NCI-H1092 (cell line): Measurements from ENCODE around the gene MRPL16.
"Not testable (repeated sequence)": the region's sequence is repeated elsewhere in the genome, so short reads cannot be mapped to it uniquely, and the experiment has no call there.

Experiments used
- DNase-seq: peaks from one replicate; lab custom pipeline; 2025; lab: John Stamatoyannopoulos, UW

The MRPL16 gene

DNA sequence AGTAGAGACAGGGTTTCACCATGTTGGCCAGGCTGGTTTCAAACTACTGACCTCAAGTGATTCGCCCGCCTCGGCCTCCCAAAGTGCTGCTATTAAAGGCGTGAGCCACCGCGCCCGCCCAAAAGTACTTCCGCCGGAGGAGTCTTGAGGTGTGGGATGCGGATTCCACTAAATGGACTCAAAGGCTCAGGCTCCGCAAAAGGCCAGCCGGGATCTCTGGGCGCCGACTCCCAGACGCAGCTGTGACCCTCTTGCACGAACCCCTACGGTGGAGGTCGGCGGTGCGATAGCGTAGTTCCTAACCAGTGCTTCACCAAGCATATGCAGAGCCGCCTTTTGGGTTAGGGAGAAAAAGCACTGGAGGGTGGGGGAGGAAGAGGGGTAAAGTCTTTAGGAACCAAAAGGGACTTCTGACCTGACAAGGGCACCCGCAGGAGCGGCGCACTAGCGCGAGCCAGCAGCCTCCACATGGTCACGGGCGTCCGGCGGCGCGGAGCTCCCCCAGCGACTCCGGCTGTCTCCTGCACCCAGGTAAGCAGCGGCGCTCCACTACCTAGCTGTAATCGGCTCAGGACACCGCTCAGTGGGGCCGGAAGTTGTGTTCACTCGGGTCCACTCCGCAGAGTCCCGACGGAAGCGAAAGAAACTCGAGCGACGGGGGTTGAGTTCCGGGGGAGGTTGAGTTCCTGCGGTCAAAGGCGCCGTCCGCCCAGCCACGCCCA lies at the start of gene MRPL16:
Gene MRPL16 (minus strand): TSS at position 590 of the 722 bp plus-strand sequence. CDS start 120 bp downstream, at position 470.
- DNase-seq, result peak; percentile 89

GRCh38 chr11:59859673-59860072 lies 49.1 kb upstream of the MRPL16 start:
- no peak for DNase-seq

DNA sequence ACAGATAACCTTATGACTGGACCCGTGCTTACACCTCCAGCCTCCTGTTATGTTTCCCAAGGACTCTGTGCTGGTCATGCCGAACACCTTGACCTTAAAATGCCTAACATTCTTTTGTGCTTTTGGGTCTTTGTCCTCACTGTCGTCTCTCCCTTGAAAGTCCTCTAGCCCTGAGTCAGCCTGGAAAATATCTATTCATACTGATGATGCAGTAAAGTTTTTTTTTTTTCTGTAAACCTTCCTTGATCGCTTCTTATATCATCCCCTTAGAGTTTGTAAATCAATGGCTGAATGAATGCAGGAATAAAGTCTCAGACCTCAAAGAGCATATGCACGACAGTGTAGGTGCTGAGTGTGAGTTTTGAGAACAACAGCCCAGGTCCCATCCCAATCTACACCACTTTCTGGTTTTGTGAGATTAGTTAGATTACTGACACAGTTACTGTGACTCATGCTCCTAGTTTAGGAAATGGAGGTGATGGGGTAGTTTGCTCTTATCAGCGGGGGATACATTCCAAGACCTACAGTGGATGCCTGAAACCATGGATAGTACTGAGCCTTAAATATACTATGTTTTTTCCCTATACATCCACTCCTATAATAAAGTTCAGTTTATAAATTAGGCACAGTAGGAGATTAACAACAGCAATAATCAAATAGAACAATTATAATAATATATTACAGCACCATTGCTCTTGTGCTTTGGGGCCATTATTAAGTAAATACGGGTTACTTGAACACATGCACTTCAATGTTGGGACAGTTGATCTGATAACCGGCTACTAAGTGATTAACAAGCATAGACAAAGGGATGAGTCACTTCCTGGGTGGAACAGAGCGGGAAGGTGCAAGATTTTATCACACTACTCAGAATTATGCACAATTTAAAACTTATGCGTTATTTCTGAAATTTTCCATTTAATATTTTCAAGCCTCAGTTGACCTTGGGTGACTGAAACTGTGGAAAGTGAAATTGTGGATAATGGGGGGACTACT lies 47.2 kb upstream of the MRPL16 start:
- DNase-seq, result no peak

DNA sequence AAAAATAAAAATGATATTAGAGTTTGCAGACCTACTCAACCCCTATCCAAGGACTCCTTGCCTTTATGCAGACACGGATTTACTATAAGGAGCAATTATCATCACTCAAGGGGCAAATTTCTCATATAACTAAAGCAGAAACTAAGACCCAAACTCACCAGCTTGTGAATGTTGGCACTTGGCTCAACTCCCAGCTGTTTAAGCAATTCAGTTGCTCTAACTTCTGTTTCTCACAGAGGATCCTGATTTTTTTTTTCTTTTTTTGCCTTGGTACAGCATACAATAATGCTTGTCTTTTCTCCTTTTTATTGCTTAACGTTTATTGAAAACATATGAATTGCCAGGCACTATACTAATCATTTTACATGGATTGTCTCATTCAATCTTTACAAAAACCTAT lies 44.3 kb upstream of the MRPL16 start:
- DNase-seq, result no peak

- not testable (repeated sequence) for DNase-seq
These were observed 40.8 kb upstream of the MRPL16 start for GRCh38 chr11:59851416-59851815.

DNA sequence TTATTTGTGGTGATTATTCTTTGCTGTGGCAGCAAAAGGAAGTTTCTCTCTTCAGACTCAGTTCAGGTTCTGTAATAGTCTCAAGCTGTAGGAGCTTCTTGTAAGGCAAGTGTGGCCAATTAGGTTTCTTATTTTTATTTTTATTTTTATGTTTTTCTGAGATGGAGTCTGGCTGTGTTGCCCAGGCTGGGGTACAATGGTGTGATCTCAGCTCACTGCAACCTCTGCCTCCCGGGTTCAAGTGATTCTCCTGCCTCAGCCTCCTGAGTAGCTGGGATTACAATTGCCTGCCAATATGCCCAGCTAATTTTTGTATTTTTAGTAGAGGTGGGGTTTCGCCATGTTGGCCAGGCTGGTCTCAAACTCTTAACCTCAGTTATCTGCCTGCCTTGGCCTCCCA lies 39.0 kb upstream of the MRPL16 start:
- not testable (repeated sequence) for DNase-seq

DNA sequence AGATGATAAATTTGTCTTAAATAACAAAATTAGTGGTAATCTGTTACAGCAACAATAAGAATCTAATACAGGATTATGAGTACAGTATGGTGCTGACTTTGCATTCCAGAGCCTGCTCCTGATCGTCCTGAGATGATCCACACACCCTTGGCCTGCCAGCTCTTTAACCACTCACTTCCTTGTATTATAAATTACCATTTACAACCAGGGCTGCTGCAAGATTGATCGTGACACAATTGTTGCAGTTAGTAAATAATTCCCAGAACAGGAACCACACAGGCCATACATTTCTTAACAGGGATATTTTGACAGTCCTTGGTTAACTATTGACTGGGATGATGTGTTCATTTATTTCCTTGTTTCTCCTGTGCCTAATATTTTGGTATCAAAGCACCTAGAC lies 38.6 kb upstream of the MRPL16 start:
- DNase-seq, result no peak

- not testable (repeated sequence) for DNase-seq
These were observed 37.9 kb upstream of the MRPL16 start for GRCh38 chr11:59848439-59848838.

- no peak for DNase-seq
These were observed 37.0 kb upstream of the MRPL16 start for GRCh38 chr11:59847626-59848025.

DNA sequence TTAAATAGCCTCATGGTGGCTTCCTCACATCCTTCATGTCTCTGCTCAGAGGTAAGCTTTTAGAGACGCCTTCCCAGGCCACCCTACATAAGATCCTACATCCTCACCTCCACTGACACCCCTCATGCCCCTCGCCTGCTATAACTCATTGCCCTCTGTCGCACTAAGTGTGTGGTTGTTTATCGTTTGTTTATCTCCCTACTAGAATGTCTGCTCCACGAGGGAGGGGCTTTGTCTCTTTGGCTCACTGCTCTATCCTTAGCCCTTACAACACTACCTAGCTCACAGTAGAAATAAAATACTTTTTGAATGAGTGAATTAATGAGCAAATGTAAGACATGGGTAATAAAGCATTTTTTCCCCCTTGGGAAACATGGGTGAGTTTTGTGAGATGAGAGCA lies 36.0 kb upstream of the MRPL16 start:
- DNase-seq, result no peak

GRCh38 chr11:59845399-59845798 lies 34.8 kb upstream of the MRPL16 start, which contains the start of gene CBLIF:
CBLIF (minus strand) TSS chr11:59845499; CDS start chr11:59845453, 46 bp downstream.
- no peak for DNase-seq

- DNase-seq, result no peak
These were observed 31.7 kb upstream of the MRPL16 start for GRCh38 chr11:59842316-59842715.

- DNase-seq, result no peak
These were observed 30.9 kb upstream of the MRPL16 start for GRCh38 chr11:59841514-59841913.

DNA sequence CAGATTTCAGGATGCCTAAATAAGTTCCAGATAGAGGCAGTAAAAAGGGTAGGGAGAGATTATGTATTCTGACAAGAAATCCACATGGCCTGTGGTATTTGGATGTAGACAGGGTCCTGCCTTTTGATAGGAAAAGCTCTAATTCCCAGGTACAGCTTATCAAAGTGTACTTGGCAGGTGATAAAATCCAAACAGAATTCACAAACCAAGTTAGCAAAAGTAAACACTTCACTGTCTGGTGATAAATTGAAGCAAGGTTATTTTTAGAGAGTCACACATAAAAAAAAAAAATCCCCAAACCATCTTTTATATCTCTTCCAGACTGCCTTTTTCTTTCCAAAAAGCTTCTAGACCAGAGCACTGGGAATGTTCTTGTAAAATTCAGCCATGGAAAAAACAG lies 29.0 kb upstream of the MRPL16 start:
- DNase-seq, result no peak

- DNase-seq, result no peak
These were observed 23.0 kb upstream of the MRPL16 start for GRCh38 chr11:59833602-59834001.

- DNase-seq, result no peak
These were observed 18.8 kb upstream of the MRPL16 start for GRCh38 chr11:59829358-59829757.

DNA sequence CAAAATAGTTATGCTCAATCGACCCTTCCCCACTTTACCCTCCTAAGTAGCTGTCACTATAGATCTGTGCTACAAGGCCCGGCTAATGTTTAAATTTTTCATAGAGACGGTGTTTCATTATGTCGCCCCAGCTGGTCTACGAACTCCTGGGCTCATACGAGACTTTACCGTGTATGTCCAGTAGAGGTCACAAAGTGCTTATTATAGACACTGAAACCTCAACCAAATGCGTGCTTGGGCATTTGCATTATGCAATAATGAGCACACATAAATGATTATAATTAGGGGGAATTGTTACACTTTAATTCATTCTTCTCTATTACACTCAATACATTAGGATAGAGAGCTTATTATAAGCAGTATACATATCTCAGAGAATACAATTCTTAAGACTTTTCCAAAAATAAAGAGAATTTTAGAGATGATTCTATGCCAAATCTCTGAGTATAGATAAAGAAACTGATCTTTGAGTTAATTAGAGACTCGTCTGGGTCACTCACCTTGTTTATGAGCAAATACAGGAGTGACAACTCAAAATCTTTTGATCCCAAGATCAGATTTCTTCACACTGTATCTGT lies 12.5 kb upstream of the MRPL16 start:
- peak; percentile 23 for DNase-seq

GRCh38 chr11:59818572-59818971 lies 8.0 kb upstream of the MRPL16 start:
- DNase-seq, result no peak

- not testable (repeated sequence) for DNase-seq
These were observed 5.9 kb upstream of the MRPL16 start for GRCh38 chr11:59816434-59816833.

DNA sequence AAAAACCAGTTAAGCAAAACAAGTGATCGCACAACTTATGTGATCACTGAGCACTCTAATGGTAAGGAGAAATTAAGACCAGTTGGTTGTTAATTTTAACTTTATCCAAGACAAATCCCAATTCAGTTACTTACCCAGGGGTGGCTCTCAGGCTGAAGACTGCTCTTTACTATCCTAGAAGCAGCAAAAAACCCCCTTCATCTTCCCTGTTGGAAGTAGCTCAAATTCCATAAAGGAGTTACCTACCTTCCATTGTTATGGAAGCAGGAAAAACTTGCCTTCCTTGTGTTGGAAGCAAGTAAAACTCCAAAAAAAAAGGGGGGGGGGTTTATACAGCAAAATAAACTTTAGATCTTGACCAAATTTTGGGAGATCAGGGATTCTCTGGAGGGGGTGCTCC lies 5.2 kb upstream of the MRPL16 start:
- DNase-seq, result no peak

- no peak for DNase-seq
These were observed 3.4 kb upstream of the MRPL16 start for GRCh38 chr11:59814021-59814420.

DNA sequence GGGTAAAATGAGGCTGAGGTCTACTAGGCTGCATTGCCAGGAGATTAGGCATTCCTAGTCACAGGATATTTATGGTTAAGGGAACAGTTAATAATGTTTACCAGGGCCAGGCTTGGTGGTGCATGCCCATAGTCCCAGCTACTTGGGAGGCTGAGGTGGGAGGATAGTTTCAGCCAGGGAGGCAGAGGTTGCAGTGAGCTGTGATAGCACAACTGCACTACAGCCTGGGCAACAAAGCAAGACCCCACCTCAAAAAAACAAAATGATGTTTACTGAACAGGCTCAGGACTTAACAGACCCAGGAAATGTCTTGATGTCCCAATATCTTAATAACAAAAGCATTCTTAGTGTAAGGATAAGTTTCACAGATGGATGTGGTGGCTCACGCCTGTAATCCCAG lies 2.8 kb upstream of the MRPL16 start:
- DNase-seq, result no peak

GRCh38 chr11:59812220-59812619 lies 1.6 kb upstream of the MRPL16 start:
- no peak for DNase-seq
